ENCODE data around the gene NISCH.

NISCH gene

GRCh38 chr3:52435246-52436101, 19.9 kb upstream of the NISCH start:
- in situ Hi-C loops (cut with HindIII; ENCODE audit: low sequenced_read_pairs), result no loop called here

GRCh38 chr3:52436500-52437149, 18.8 kb upstream of the NISCH start:
- in situ Hi-C loops (cut with HindIII; ENCODE audit: low sequenced_read_pairs), result no loop called here

DNA sequence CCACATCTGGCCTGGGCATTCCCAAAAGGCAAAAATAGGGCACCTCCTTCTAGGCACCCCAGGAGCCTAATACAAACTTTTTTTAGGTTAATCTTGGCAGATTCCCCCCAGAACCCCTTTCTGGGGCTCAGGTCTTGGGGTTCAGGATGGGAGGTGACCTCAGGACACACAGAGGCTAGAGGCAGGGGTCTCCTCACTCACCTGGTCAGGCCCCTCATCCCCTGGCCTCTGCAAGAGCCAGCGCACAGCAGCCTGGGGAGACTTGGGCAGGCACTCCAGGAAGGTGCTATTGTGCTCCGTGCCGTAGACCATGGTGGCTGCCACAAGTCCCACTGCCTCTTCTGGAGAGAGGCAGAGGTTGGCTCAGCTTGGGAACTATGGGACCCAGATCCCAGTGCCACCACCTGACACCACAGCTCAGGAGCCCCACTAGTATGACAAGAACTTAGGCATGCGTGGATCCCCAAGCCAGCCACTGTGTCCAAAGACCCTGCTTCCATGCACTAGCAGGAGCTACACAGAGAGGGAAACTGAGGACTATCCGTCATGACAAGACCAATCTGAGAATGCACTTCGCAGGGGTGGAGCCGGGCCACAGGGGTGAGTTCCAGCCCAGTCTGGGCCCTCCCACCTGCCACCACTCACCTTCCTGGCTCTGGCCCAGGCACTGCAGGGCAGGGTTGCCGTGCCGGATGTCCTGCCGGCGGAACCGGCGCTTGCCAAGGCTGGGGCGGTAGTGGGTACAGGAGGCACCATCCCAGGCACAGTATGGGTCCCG, 17.9 kb upstream of the NISCH start:
- in situ Hi-C loops (cut with HindIII; ENCODE audit: low sequenced_read_pairs), result no loop called here

DNA sequence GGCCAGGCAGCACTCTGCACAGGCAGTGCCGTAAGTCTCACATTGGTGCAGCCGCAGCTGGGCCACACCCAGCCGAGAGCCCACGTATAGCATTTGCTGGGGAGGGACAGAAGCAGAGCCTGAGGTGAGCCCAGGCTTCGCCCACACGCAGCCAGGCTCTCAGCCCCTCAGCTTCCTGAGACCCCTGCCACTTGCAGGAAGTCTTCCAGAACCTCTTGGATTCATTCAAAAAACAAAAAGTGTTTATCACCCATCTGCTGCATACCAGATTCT, 17.4 kb upstream of the NISCH start:
- in situ Hi-C loops (cut with HindIII; ENCODE audit: low sequenced_read_pairs), result no loop called here

- in situ Hi-C loops (cut with HindIII; ENCODE audit: low sequenced_read_pairs), result no loop called here
Measured at GRCh38 chr3:52438579-52439425, 16.6 kb upstream of the NISCH start.

GRCh38 chr3:52439426-52440248, 15.8 kb upstream of the NISCH start:
- in situ Hi-C loops (cut with HindIII; ENCODE audit: low sequenced_read_pairs), result no loop called here

DNA sequence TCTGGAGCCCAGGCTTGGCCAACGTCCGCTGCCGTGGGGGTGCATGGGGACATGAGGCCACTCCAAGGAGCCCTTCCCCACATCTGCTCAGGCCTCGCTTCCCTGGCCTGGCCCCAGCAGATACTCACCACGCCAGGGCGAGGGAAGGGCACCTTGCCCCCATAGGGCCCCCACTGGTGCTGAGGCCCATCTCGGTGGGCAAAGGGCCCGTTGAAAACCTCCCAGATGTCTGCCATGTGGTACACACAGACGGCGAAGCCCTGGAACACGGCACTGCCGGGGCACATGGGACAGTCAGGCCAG, 15.2 kb upstream of the NISCH start:
- in situ Hi-C loops (cut with HindIII; ENCODE audit: low sequenced_read_pairs), result no loop called here

- in situ Hi-C loops (cut with HindIII; ENCODE audit: low sequenced_read_pairs), result no loop called here
Measured at GRCh38 chr3:52440671-52441070, 14.7 kb upstream of the NISCH start.

- in situ Hi-C loops (cut with HindIII; ENCODE audit: low sequenced_read_pairs), result no loop called here
Measured at GRCh38 chr3:52441091-52441771, 14.2 kb upstream of the NISCH start.

GRCh38 chr3:52441772-52442332, 13.6 kb upstream of the NISCH start:
- in situ Hi-C loops (cut with HindIII; ENCODE audit: low sequenced_read_pairs), result no loop called here

DNA sequence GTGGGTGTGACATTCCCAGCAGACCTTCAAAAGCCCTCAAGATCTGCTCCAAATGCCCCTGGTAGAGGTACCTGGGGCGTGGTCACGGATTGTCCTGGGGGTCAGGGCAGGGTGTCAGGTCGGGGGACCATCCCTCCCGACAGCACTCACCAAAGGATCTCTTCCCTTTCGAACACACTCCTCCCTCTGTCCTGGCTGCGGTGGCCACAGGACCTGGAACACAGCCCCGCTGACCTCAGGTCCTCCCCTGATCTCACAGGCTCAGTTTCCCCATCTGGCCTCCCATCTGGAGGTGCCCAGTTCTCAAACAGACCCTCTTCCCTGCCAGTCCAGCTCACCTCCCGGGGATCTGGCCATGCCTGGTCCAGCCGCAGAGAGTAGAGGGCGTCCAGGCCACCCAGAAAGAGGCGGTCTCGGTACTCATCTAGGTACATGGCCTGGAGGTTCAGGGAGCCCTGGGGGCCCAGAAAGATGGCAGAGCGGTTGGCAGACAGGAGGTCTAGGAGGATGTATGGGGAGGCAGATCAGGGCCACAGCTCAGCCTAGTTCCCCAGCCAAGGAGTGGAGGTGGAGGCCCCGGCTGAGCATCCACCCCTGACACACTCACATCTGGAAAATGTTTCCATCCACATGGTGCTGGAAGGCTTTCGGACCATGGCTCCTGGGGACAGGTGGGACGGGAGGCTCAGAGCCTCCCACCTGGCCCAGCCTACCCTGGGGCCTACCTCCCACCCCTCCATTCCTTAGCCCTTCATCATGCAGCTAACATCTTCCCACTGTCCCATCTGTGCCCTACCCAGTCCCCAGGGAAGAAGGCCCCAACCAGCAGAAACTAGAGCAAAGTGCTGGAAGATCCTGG, 12.8 kb upstream of the NISCH start:
- in situ Hi-C loops (cut with HindIII; ENCODE audit: low sequenced_read_pairs), result no loop called here

DNA sequence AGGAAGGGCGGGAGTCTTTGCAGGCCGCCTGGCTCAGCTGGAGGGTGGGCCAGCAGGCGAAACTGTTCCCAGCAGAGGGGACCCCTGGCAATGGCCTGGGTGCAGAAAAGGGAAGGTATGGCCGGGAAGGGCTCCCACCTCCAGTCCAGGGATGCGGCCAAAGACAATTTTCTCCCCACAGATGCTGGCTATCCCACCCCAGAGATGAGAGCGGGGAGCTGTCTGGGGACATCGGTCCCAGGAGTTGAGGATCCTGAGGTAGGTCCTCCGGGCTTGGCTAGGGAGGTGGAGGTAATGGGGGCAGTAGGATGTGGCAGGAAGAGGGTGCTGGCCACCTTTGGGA, 12.2 kb upstream of the NISCH start:
- in situ Hi-C loops (cut with HindIII; ENCODE audit: low sequenced_read_pairs), result no loop called here

GRCh38 chr3:52443791-52444687, 11.4 kb upstream of the NISCH start:
- in situ Hi-C loops (cut with HindIII; ENCODE audit: low sequenced_read_pairs), result no loop called here

GRCh38 chr3:52444860-52445793, 10.3 kb upstream of the NISCH start, which contains the start of gene SEMA3G:
SEMA3G (minus strand) TSS chr3:52445103; CDS start chr3:52445027, 76 bp downstream.
- in situ Hi-C loops (cut with HindIII; ENCODE audit: low sequenced_read_pairs), result no loop called here

- in situ Hi-C loops (cut with HindIII; ENCODE audit: low sequenced_read_pairs), result no loop called here
Measured at GRCh38 chr3:52446042-52446441, 9.4 kb upstream of the NISCH start.
